Muscle layer of duodenum (tissue), 2 donors: ENCODE results near the gene HPDL.

ENCODE experiments used
- H3K27ac ChIP-seq: one replicate; pipeline ENCODE4 v1.7.0; 2013; ENCODE audit warnings: mild to moderate bottlenecking, low read length
- H3K27me3 ChIP-seq: one replicate; pipeline ENCODE4 v1.7.0; 2013; ENCODE audit warnings: low read depth, mild to moderate bottlenecking, control low read depth, low read length
- H3K36me3 ChIP-seq, 2 donors: one replicate each; pipeline ENCODE4 v1.7.0; 2013; ENCODE audit warnings: low read length in 2 of 2, control low read depth in 1 of 2, mild to moderate bottlenecking in 1 of 2; ENCODE audit not compliant: insufficient read depth in 2 of 2, control insufficient read depth in 1 of 2
- H3K4me1 ChIP-seq, 2 donors: one replicate each; pipeline ENCODE4 v1.7.0; 2013; ENCODE audit warnings: low read length in 2 of 2, mild to moderate bottlenecking in 2 of 2, control low read depth in 1 of 2, moderate library complexity in 1 of 2; ENCODE audit not compliant: insufficient read depth in 2 of 2, control insufficient read depth in 1 of 2
- H3K4me3 ChIP-seq, 2 donors: one replicate each; pipeline ENCODE4 v1.7.0; 2013; ENCODE audit warnings: low read length in 2 of 2, low read depth in 1 of 2, mild to moderate bottlenecking in 1 of 2
- H3K9me3 ChIP-seq, 2 donors: one replicate each; pipeline ENCODE4 v1.7.0; 2013; ENCODE audit warnings: low read length in 2 of 2, control low read depth in 1 of 2, mild to moderate bottlenecking in 1 of 2; ENCODE audit not compliant: control insufficient read depth in 1 of 2
- donor health status: healthy.

Gene HPDL

GRCh38 chr1:45340816-45341466 is 14.2 kb downstream of the HPDL start:
- Histone ChIP-seq H3K36me3 (peaks cover 40 to 41% of the 10 kb centered on the region in 2 donors), H3K4me1 (peaks cover 10 to 20% of the 10 kb centered on the region in 2 donors), H3K27ac (peak overlapping the region; percentile 99), H3K27me3 (no peaks in the 10 kb centered on the region), H3K9me3 (no peaks in the 10 kb centered on the region), H3K4me3 (peak overlapping the region; percentile 83 to 96)

GRCh38 chr1:45344499-45344898 is 17.8 kb downstream of the HPDL start:
- Histone ChIP-seq H3K36me3 (peaks cover 40 to 46% of the 10 kb centered on the region in 2 donors), H3K9me3 (no peaks in the 10 kb centered on the region), H3K27me3 (no peaks in the 10 kb centered on the region), H3K4me1 (peaks cover 16 to 38% of the 10 kb centered on the region in 2 donors), H3K4me3 (no peak overlapping the region), H3K27ac (no peak overlapping the region)

GRCh38 chr1:45345014-45345413 is 18.3 kb downstream of the HPDL start:
- Histone ChIP-seq H3K9me3 (no peaks in the 10 kb centered on the region), H3K4me3 (no peak overlapping the region), H3K27me3 (no peaks in the 10 kb centered on the region), H3K4me1 (peaks cover 16 to 38% of the 10 kb centered on the region in 2 donors), H3K36me3 (peaks cover 40 to 46% of the 10 kb centered on the region in 2 donors), H3K27ac (no peak overlapping the region)

- Histone ChIP-seq H3K4me3 (no peak overlapping the region), H3K36me3 (peaks cover 40 to 46% of the 10 kb centered on the region in 2 donors), H3K27ac (no peak overlapping the region), H3K4me1 (peaks cover 6 to 28% of the 10 kb centered on the region in 2 donors), H3K9me3 (no peaks in the 10 kb centered on the region), H3K27me3 (no peaks in the 10 kb centered on the region)
Observed at GRCh38 chr1:45346473-45346872, 19.8 kb downstream of the HPDL start.

GRCh38 chr1:45348020-45348419 is 21.3 kb downstream of the HPDL start:
- Histone ChIP-seq H3K27ac (no peak overlapping the region), H3K4me3 (no peak overlapping the region), H3K27me3 (no peaks in the 10 kb centered on the region), H3K9me3 (no peaks in the 10 kb centered on the region), H3K4me1 (peaks cover 6 to 18% of the 10 kb centered on the region in 2 donors), H3K36me3 (peaks cover 28 to 32% of the 10 kb centered on the region in 2 donors)

- H3K27me3 ChIP-seq = no peaks in the 10 kb centered on the region
- H3K36me3 ChIP-seq = peaks cover 23 to 27% of the 10 kb centered on the region in 2 donors
- H3K27ac ChIP-seq = no peak overlapping the region
- H3K9me3 ChIP-seq = no peaks in the 10 kb centered on the region
- no peak overlapping the region for H3K4me3 ChIP-seq
- peaks cover 6 to 18% of the 10 kb centered on the region in 2 donors for H3K4me1 ChIP-seq
Observed at GRCh38 chr1:45348609-45348965, 21.9 kb downstream of the HPDL start.

- Histone ChIP-seq H3K4me1 (peaks cover 6 to 18% of the 10 kb centered on the region in 2 donors), H3K27ac (no peak overlapping the region), H3K27me3 (no peaks in the 10 kb centered on the region), H3K4me3 (no peak overlapping the region), H3K9me3 (no peaks in the 10 kb centered on the region), H3K36me3 (peaks cover 17 to 22% of the 10 kb centered on the region in 2 donors)
Observed at GRCh38 chr1:45348966-45349677, 22.4 kb downstream of the HPDL start.

- H3K4me3 ChIP-seq = no peak overlapping the region
- H3K9me3 ChIP-seq = no peaks in the 10 kb centered on the region
- peaks cover 0 to 3% of the 10 kb centered on the region in 2 donors for H3K36me3 ChIP-seq
- H3K27me3 ChIP-seq = no peaks in the 10 kb centered on the region
- no peak overlapping the region for H3K27ac ChIP-seq
- H3K4me1 ChIP-seq = peaks cover 6 to 18% of the 10 kb centered on the region in 2 donors
Observed at GRCh38 chr1:45351508-45351907, 24.8 kb downstream of the HPDL start.

GRCh38 chr1:45353685-45354084 is 27.0 kb downstream of the HPDL start:
- H3K36me3 ChIP-seq = peaks cover 0 to 3% of the 10 kb centered on the region in 2 donors
- no peak overlapping the region for H3K27ac ChIP-seq
- H3K9me3 ChIP-seq = no peaks in the 10 kb centered on the region
- H3K27me3 ChIP-seq = no peaks in the 10 kb centered on the region
- no peak overlapping the region for H3K4me3 ChIP-seq
- H3K4me1 ChIP-seq = peaks cover 5 to 8% of the 10 kb centered on the region in 2 donors

GRCh38 chr1:45354838-45355237 is 28.1 kb downstream of the HPDL start:
- H3K9me3 ChIP-seq = no peaks in the 10 kb centered on the region
- H3K27me3 ChIP-seq = no peaks in the 10 kb centered on the region
- peaks cover 0 to 3% of the 10 kb centered on the region in 2 donors for H3K36me3 ChIP-seq
- H3K4me3 ChIP-seq = no peak overlapping the region
- H3K4me1 ChIP-seq = peaks cover 0 to under 1% of the 10 kb centered on the region in 2 donors
- H3K27ac ChIP-seq = no peak overlapping the region

- H3K4me1 ChIP-seq = peaks cover 7 to 9% of the 10 kb centered on the region in 2 donors
- H3K4me3 ChIP-seq = no peak overlapping the region
- H3K36me3 ChIP-seq = peaks cover 0 to 3% of the 10 kb centered on the region in 2 donors
- no peaks in the 10 kb centered on the region for H3K9me3 ChIP-seq
- H3K27me3 ChIP-seq = no peaks in the 10 kb centered on the region
- H3K27ac ChIP-seq = no peak overlapping the region
Observed at GRCh38 chr1:45355683-45356082, 29.0 kb downstream of the HPDL start.
